ENCODE measurements around the gene CLSTN1. TPM values are rescaled to one million over a fixed set of nuclear protein-coding genes. Genes with fewer than 3 reads are reported as not detected.

CLSTN1 gene
- total and polyA plus RNA-seq, 2 of the 13 experiments (the other 11 are each of a cell fraction or from before 2014, with no cell fraction given), result 19.7 to 29.8 TPM

GRCh38 chr1:9689011-9689706 lies 134.6 kb downstream of the CLSTN1 start (continued):
- TF ChIP-seq ZFP91 (CRISPR knock-in tag; IDR thresholded peaks at IDR 0.05; ENCODE audit: borderline replicate concordance) (peak; percentile 47; the same call in 1 of the 2 replicates), FOXA1 (IDR thresholded peaks at IDR 0.05) (no peak), FOXA1 (CRISPR knock-in tag; IDR thresholded peaks at IDR 0.05) (no peak), POLR2A (IDR thresholded peaks at IDR 0.05; ENCODE audit: insufficient read depth in 1 of 2, low read depth in 2 of 2, low read length in 2 of 2) (peak in 1 of 2 experiments; percentile 31; a peak in 1 of 4 replicates), RFX3 (CRISPR knock-in tag; IDR thresholded peaks at IDR 0.05) (peak; percentile 39; the same call in 1 of the 2 replicates), RXRA (CRISPR knock-in tag; IDR thresholded peaks at IDR 0.05) (0 out of 2 replicates have a peak, but pooled peaks have one; percentile 13), BRCA1 (CRISPR knock-in tag; IDR thresholded peaks at IDR 0.05) (no peak), ZMYM2 (CRISPR knock-in tag; IDR thresholded peaks at IDR 0.05) (peak; percentile 75; the same call in 1 of the 2 replicates), HBP1 (CRISPR knock-in tag; IDR thresholded peaks at IDR 0.05; ENCODE audit: low read depth) (no peak), ZNF224 (CRISPR knock-in tag; IDR thresholded peaks at IDR 0.05) (no peak), ZNF580 (CRISPR knock-in tag; IDR thresholded peaks at IDR 0.05; ENCODE audit: borderline replicate concordance, low read depth) (no peak), KDM5B (CRISPR knock-in tag; IDR thresholded peaks at IDR 0.05; ENCODE audit: borderline replicate concordance) (peak; percentile 72), SMAD3 (CRISPR knock-in tag; IDR thresholded peaks at IDR 0.05) (no peak), SIX4 (CRISPR knock-in tag; IDR thresholded peaks at IDR 0.05) (peak; percentile 79; the same call in 1 of the 2 replicates), TBX2 (CRISPR knock-in tag; IDR thresholded peaks at IDR 0.05; ENCODE audit: borderline replicate concordance) (0 out of 2 replicates have a peak, but pooled peaks have one; percentile 36), ZBTB39 (CRISPR knock-in tag; IDR thresholded peaks at IDR 0.05) (no peak), ZNF3 (CRISPR knock-in tag; IDR thresholded peaks at IDR 0.05) (no peak), TFAP4 (IDR thresholded peaks at IDR 0.05; ENCODE audit: borderline replicate concordance, low read depth) (peak; percentile 12; the same call in 1 of the 2 replicates), YY1 (IDR thresholded peaks at IDR 0.05; ENCODE audit: insufficient read depth, insufficient replicate concordance, low read depth, low read length) (peak; percentile 54), ZNF552 (CRISPR knock-in tag; IDR thresholded peaks at IDR 0.05; ENCODE audit: borderline replicate concordance) (0 out of 2 replicates have a peak, but pooled peaks have one; percentile 42), PLRG1 (conservative IDR thresholded peaks at IDR 0.05) (no peak), BCLAF1 (IDR thresholded peaks at IDR 0.05) (no peak)

Data from HepG2 (cell line).